PFSK-1 (cell line): Measurements from ENCODE around the gene PRAMEF7. TPM values are rescaled to one million over a fixed set of nuclear protein-coding genes. Genes with fewer than 3 reads are reported as not detected.
"Not testable (repeated sequence)": the region's sequence is repeated elsewhere in the genome, so short reads cannot be mapped to it uniquely, and the experiment has no call there.

ENCODE experiments used
- FOXP2 ChIP-seq: optimal IDR thresholded peaks from 2 replicates; pipeline ENCODE3; 2011; ENCODE audit warnings: borderline replicate concordance, control low read depth, inconsistent platforms; ENCODE audit not compliant: insufficient read depth; ENCODE audit errors: extremely low read length, extremely low read depth
- POLR2AphosphoS5 ChIP-seq: IDR thresholded peaks from 2 replicates; pipeline ENCODE4 v1.6.1; 2012; ENCODE audit warnings: low read depth, mild to moderate bottlenecking, control low read depth, low read length, moderate library complexity
- SIN3A ChIP-seq: IDR thresholded peaks from 2 replicates; pipeline ENCODE4 v1.6.1; 2012; ENCODE audit warnings: mild to moderate bottlenecking, low read length, moderate library complexity, borderline replicate concordance; ENCODE audit not compliant: insufficient read depth
- TAF1 ChIP-seq: IDR thresholded peaks from 2 replicates; pipeline ENCODE4 v1.6.1; 2012; ENCODE audit warnings: low read length, control low read depth, borderline replicate concordance; ENCODE audit not compliant: insufficient read depth
- polyA plus RNA-seq: library from polyadenylated mRNA; unstranded; fragments of >200 nt; gene quantifications from one replicate; pipeline ENCODE4 v1.2.1, GENCODE V29; 2012; ENCODE audit warnings: low read depth, missing spikeins; ENCODE audit not compliant: insufficient read length
- TF ChIP-seq, protein P1 (sequence below), 2 experiments: IDR thresholded peaks; 2 replicates each; pipeline versions ENCODE4 v1.6.1 to v1.8.0; 2011 to 2012; ENCODE audit warnings: low read depth in 2 of 2, low read length in 2 of 2, control low read depth in 1 of 2, inconsistent platforms in 1 of 2, mild to moderate bottlenecking in 1 of 2, moderate library complexity in 1 of 2; ENCODE audit not compliant: insufficient read depth in 1 of 2

PRAMEF7 gene
- not detected for polyA plus RNA-seq

DNA sequence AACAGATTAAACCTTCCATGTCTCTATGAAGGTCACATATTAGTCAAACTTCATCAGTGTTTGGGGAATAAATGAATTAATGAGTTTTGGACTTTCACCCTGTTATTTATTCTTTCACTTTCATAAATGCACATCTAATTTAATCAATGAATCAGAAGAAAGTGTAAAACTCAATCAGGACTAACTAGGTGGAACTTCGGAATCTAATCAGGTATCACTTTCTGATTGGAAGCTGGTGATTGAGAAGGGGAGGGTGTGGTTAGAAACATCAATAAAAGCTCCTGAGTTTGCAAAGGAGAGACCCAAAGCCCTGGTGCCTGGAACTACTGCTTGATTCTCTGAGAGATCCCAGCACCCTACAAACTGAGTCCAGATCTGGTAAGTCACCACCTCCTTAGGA is at the start of gene PRAMEF7:
Gene PRAMEF7 (plus strand): TSS at position 301 of the 400 bp plus-strand sequence. CDS start 1,083 bp downstream, outside the sequence.
- TF ChIP-seq, protein P1, sequence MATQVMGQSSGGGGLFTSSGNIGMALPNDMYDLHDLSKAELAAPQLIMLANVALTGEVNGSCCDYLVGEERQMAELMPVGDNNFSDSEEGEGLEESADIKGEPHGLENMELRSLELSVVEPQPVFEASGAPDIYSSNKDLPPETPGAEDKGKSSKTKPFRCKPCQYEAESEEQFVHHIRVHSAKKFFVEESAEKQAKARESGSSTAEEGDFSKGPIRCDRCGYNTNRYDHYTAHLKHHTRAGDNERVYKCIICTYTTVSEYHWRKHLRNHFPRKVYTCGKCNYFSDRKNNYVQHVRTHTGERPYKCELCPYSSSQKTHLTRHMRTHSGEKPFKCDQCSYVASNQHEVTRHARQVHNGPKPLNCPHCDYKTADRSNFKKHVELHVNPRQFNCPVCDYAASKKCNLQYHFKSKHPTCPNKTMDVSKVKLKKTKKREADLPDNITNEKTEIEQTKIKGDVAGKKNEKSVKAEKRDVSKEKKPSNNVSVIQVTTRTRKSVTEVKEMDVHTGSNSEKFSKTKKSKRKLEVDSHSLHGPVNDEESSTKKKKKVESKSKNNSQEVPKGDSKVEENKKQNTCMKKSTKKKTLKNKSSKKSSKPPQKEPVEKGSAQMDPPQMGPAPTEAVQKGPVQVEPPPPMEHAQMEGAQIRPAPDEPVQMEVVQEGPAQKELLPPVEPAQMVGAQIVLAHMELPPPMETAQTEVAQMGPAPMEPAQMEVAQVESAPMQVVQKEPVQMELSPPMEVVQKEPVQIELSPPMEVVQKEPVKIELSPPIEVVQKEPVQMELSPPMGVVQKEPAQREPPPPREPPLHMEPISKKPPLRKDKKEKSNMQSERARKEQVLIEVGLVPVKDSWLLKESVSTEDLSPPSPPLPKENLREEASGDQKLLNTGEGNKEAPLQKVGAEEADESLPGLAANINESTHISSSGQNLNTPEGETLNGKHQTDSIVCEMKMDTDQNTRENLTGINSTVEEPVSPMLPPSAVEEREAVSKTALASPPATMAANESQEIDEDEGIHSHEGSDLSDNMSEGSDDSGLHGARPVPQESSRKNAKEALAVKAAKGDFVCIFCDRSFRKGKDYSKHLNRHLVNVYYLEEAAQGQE (IDR thresholded peaks at IDR 0.05; ENCODE audit: insufficient read depth in 1 of 2, low read depth in 2 of 2, low read length in 2 of 2) = not testable (repeated sequence)
- TF ChIP-seq FOXP2, SIN3A: not testable (repeated sequence)

DNA sequence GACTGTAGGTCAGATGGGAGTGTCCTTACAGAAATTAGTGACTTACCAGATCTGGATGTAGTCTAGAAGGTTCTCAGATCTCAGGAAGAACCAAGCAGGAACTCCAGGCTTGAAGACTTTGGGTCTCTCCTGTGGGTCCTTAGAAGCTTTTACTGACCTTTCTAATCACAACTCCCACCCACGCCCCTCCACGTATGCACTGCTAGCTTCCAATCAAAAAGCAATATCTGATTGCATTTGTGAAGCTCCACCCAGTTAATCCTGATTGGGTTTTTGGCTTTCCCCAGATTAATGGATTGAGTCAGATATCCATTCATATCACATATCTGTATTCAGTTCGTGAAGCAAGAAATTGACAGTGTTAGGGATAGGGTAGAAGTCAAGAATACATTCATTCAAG is 30.3 kb upstream of the PRAMEF7 start, which contains the start of gene PRAMEF4:
Gene PRAMEF4 (minus strand): TSS at position 101 of the 400 bp plus-strand sequence. CDS start 2,807 bp downstream, outside the sequence.
- TF ChIP-seq POLR2AphosphoS5, FOXP2, SIN3A: not testable (repeated sequence)

DNA sequence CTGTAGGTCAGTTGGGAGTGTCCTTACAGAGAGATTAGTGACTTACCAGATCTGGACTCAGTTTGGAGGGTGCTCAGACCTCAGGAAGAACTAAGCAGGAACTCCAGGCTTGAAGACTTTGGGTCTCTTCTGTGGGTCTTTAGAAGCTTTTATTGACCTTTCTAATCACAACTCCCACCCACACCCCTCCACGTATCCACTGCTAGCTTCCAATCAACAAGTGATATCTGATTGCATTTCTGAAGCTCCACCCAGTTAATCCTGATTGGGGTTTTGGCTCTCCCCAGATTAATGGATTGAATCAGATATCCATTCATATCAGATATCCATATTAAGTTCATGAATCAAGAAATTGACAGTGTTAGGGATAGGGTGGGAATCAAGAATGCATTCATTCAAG is 18.2 kb upstream of the PRAMEF7 start, which contains the start of gene PRAMEF10:
Gene PRAMEF10 (minus strand): TSS at position 101 of the 400 bp plus-strand sequence. CDS start 2,423 bp downstream, outside the sequence.
- TF ChIP-seq POLR2AphosphoS5, TAF1: not testable (repeated sequence)
- TF ChIP-seq, protein P1 (IDR thresholded peaks at IDR 0.05; ENCODE audit: insufficient read depth in 1 of 2, low read depth in 2 of 2, low read length in 2 of 2) = not testable (repeated sequence)

DNA sequence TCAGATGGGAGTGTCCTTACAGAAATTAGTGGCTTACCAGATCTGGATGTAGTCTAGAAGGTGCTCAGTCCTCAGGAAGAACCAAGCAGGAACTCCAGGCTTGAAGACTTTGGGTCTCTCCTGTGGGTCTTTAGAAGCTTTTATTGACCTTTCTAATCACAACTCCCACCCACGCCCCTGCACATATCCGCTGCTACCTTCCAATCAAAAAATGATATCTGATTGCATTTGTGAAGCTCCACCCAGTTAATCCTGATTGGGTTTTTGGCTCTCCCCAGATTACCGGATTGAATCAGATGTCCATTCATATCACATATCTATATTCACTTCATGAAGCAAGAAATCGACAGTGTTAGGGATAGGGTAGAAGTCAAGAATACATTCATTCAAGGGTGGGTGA is 31.1 kb downstream of the PRAMEF7 start, which contains the start of gene PRAMEF6:
Gene PRAMEF6 (minus strand): TSS at position 101 of the 400 bp plus-strand sequence. CDS start 5,062 bp downstream, outside the sequence.
- not testable (repeated sequence) for TF ChIP-seq POLR2AphosphoS5, TAF1, FOXP2
